Stimulated activated CD4-positive, alpha-beta T cell treated with anti-CD3 and anti-CD28 coated beads, Interleukin-1b, Interleukin-23, amount 100 ng/mL, for 48 hours (primary cell): ENCODE data around the gene CIART.
A peak's percentile ranks its signal among the peaks of the same experiment; 100 is the strongest.
"Not testable (repeated sequence)": the region's sequence is repeated elsewhere in the genome, so short reads cannot be mapped to it uniquely, and the experiment has no call there.

Experiments used
- DNase-seq: peaks from one replicate; pipeline ENCODE4 v3.0.0-alpha.2; 2020

Gene CIART

DNA sequence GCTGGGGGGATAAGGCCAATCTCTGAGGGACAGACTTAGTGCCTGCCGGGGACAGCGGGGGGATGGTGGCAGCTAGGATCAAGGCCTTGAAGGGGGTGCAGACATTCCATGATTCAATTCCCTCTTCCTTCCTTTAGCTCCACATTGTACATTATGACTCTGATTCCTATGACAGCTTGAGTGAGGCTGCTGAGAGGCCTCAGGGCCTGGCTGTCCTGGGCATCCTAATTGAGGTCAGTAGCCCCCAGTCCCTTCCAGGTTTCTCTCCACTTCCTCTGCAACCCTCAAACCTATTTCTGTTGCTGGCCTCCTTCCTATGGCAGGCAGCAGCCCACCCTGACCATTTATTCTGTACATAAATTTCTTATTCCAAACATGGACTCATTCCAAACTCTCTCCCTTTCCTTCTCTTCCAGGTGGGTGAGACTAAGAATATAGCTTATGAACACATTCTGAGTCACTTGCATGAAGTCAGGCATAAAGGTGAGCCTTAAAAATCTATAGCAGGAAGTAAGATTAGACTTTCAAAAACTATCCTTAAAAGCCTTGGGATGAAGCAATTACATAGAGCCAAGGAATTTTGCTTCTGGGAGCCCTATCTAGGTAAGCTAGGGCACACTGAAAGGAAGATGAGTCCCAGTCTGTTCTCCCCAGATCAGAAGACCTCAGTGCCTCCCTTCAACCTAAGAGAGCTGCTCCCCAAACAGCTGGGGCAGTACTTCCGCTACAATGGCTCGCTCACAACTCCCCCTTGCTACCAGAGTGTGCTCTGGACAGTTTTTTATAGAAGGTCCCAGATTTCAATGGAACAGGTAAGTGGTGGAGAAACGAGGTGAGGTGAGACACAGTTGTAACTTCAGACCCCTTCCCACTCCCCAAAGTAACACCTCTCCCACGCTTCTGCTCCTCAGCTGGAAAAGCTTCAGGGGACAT is 19.7 kb upstream of the CIART start:
- DNase-seq = no peak

DNA sequence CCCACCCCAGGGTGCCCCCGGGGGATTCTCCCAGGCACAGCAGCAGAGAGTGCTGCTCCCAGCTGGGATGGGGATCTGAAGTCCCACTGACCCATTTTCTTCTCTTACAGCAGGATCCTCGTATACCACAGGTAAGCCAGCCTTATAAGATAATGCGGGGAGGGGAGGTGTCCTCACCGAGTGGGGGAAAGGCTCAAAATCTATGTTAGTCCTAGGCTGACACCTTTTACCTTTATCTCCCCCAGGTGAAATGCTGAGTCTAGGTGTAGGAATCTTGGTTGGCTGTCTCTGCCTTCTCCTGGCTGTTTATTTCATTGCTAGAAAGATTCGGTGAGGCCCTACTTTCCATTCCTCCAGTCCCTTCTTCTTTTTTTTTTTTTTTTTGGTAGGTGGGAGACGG is 18.8 kb upstream of the CIART start:
- no peak for DNase-seq

GRCh38 chr1:150267896-150268295 is 14.5 kb upstream of the CIART start:
- DNase-seq = no peak

DNA sequence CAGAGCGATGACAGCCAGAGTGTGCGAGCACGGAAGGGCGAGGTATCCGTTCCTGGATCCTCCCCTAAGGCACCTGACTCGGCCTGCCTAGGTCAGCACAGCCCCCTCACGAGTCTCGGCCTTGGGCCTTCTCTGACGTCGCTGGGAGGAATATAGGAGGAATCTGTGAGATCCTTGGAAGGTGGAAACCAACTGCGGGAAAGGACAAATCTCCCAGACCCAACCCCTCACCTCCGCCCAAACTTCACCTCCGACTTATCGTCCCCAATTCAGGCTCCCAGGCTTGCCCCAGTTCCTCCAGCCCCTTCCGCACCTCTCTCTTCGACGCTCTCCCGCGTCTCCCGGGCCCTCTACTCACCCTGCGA is 14.0 kb upstream of the CIART start:
- peak; percentile 30 for DNase-seq

- DNase-seq = peak; percentile 96
These were observed 13.5 kb upstream of the CIART start, which contains the start of gene APH1A for GRCh38 chr1:150268705-150269403. TSS of gene APH1A (minus strand) at chr1:150269016. CDS start at chr1:150268810, 206 bp downstream.

DNA sequence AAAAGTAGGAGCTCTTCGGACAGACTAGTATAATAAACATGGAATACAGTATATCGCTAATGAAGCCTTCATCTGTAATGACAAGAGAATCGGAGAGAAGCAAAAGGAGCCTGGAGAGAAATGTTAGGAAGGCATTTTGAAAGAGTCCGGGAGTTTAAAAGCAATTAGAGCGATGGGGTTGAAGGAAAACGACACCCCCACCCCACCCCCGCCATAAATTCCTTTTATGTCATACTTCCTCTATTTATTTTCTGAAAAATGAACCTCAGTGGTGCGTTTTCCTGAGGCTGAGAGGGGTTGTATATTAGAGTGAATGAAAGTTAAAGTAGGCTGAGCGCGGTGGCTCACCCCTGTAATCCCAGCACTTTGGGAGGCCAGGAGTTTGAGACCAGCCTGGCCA is 12.9 kb upstream of the CIART start:
- no peak for DNase-seq

- no peak for DNase-seq
These were observed 10.9 kb upstream of the CIART start for GRCh38 chr1:150271291-150271959.

DNA sequence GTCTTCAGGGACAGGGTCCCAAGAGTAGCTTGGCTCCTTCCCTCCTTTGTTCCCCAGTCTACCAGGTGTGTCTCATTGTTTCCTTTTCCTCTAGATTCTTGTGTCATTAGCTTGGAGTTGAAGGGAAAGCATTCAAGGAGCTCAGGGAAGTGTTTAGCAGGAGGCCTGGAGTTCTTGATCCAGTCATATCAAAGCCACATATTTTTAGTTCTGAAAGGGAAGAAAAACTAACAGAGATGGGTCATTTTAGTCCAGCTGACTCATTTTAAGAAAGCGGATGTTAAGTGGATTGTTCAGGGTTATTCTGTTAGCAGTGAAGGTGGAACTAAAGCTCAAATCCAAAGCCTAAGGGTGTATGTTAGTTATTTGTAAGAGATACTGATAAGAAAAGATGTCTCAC is 9.0 kb upstream of the CIART start:
- DNase-seq = no peak

GRCh38 chr1:150280138-150280707 is 2.1 kb upstream of the CIART start:
- no peak for DNase-seq

DNA sequence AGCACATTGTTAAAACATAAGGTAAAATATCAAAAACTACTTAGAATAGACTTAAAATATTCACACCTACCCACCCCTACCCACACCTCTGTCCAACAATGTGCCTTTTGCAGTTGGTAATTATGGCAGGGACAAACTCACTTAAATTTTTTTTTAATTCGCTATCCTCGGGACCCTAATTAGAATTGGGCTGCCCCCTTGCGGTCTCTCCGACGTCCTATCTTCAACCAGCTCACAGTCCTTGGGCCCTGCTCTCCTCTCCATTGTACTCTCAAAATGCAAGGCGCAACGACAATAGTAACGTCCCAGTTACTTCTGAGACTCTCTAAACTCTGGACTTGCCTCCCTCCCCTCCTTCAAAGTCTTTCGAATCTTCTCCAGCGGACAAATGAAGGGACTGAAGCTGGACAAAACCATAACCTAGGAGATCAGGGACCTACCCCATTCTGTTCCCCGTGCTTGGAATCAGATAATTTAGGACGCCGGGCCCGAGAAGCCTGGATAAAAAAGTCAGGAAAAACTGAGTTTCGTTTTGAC is 1.1 kb upstream of the CIART start:
- DNase-seq = peak; percentile 57

DNA sequence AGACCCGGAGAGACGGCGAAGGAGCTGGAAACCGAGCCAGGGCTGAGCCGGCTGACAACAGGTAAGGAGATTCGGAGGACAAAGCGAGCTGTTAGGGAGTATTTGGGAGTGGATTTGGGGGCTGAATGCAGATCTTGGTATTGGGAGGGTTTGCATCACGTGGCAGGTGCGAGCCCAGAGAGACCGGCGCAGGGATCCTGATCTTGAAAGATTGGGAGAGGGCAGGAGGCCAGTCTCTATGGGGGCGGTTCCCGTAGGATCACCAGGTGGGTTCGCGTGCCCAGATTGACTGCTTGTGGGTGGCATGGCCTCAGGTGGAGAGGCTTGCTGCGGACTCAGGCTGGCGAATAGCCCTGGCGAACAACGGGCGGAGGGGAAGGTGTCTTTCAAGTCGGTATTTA is 204 bp downstream of the CIART start:
- peak; percentile 8 for DNase-seq

DNA sequence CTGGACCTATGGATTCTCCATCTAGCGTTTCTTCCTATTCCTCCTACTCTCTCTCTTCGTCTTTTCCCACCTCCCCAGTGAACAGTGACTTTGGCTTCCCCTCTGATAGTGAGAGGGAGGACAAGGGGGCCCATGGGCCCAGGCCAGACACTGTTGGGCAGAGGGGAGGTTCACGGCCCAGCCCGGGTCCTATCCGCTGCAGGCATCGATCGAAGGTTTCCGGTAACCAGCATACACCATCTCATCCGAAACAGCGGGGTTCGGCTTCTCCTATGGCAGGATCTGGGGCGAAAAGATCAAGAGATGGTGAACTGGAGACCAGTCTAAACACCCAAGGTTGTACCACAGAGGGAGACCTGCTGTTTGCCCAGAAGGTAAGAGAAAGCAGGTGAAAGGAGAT is 906 bp downstream of the CIART start:
- no peak for DNase-seq

GRCh38 chr1:150288382-150288781 is 6.0 kb downstream of the CIART start:
- no peak for DNase-seq

- no peak for DNase-seq
These were observed 6.5 kb downstream of the CIART start for GRCh38 chr1:150288822-150289221.

GRCh38 chr1:150293433-150294253 is 11.3 kb downstream of the CIART start, which contains the start of gene MRPS21:
TSS of gene MRPS21 (plus strand) at chr1:150293861. CDS start at chr1:150294367, 506 bp downstream.
- DNase-seq = peak; percentile 90

DNA sequence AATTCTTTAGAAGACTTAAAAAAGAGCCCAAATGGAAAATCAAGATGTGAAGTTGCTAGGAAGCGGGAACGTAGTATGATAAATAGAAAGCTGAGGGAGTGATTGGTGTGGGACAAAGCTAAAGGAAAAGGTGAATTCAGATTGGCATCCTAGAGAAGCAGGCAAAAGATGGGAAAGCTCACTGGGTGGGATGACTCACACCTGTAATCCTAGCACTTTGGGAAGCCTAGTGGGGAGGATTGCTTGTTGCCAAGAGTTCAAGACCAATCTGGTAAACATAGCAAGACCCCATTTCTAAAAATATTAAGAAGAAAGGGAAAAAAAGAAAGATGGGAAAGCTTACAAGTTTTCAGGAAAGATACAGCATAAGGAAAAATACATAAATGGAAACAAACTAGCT is 13.1 kb downstream of the CIART start:
- DNase-seq = no peak

DNA sequence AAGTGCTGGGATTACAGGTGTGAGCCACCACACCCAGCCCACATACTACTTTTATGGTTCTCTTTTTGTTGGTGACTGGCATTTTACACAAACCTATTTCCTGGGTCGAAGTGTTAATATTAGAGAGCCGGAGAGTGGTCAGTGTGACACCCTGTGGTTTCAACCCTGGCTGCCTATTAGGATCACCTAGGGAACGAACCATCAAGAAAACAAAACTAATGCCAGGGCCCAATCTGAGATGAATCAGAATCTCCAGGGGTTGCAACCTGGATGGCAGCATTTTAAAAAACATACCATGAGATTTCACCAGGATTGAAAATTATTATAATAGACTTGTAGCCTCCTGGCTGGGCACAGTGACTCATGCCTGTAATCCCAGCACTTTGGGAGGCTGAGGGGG is 17.4 kb downstream of the CIART start:
- DNase-seq = no peak

GRCh38 chr1:150302338-150302737 is 20.0 kb downstream of the CIART start:
- no peak for DNase-seq

DNA sequence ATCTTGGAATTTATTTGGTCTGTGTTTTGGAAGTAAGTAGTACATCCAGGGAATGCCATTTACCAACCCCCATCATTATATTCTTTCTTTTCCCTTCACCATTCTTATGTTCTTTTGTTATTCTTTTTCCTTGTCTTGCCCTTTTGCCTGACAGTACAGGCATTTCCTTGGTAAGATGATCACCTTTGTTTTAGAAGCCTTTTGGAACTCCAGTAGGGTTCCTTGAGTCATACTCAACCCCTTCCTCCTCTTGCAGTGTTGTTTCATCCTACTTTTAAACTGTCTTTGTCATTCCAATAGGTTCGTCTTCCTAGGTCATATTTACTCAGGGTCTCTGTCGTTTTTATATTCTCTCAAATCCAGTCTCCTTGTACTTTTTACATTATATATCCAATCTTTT is 20.5 kb downstream of the CIART start:
- no peak for DNase-seq

- DNase-seq = not testable (repeated sequence)
These were observed 26.2 kb downstream of the CIART start for GRCh38 chr1:150308585-150308984.

GRCh38 chr1:150309758-150310508 is 27.6 kb downstream of the CIART start:
- DNase-seq = no peak
